ENCODE measurements around the gene SLC23A2.

Gene SLC23A2

GRCh38 chr20:4916971-4917881 is 84.1 kb downstream of the SLC23A2 start:
- DNase-seq (ENCODE audit: extremely low spot score, insufficient read length, low read depth) (no peak), FAIRE-seq (no peak)

- FAIRE-seq (no peak), DNase-seq (ENCODE audit: extremely low spot score, insufficient read length, low read depth) (no peak)
Measured at GRCh38 chr20:4913147-4913546, 88.2 kb downstream of the SLC23A2 start.

- FAIRE-seq (no peak), DNase-seq (ENCODE audit: extremely low spot score, insufficient read length, low read depth) (no peak)
Measured at GRCh38 chr20:4912380-4913142, 88.7 kb downstream of the SLC23A2 start.

- FAIRE-seq: no peak
- no peak for DNase-seq (ENCODE audit: extremely low spot score, insufficient read length, low read depth)
Measured at GRCh38 chr20:4910951-4911350, 90.4 kb downstream of the SLC23A2 start.

- FAIRE-seq (no peak), DNase-seq (ENCODE audit: extremely low spot score, insufficient read length, low read depth) (no peak)
Measured at GRCh38 chr20:4905613-4906012, 95.7 kb downstream of the SLC23A2 start.

GRCh38 chr20:4905195-4905594 is 96.1 kb downstream of the SLC23A2 start:
- FAIRE-seq: no peak

GRCh38 chr20:4904127-4904860 is 97.0 kb downstream of the SLC23A2 start:
- no peak for DNase-seq (ENCODE audit: extremely low spot score, insufficient read length, low read depth)
- no peak for FAIRE-seq

More at GRCh38 chr20:4905195-4905594, 96.1 kb downstream of the SLC23A2 start:
- DNase-seq (ENCODE audit: extremely low spot score, insufficient read length, low read depth): no peak

- DNase-seq (ENCODE audit: extremely low spot score, insufficient read length, low read depth): no peak
- no peak for FAIRE-seq
Measured at GRCh38 chr20:4902788-4903187, 98.5 kb downstream of the SLC23A2 start.

GRCh38 chr20:4901031-4901818 is 100.1 kb downstream of the SLC23A2 start:
- DNase-seq (ENCODE audit: extremely low spot score, insufficient read length, low read depth) (no peak), FAIRE-seq (no peak)

- DNase-seq (ENCODE audit: extremely low spot score, insufficient read length, low read depth) (no peak), FAIRE-seq (no peak)
Measured at GRCh38 chr20:4898282-4899244, 102.7 kb downstream of the SLC23A2 start.

- FAIRE-seq (no peak), DNase-seq (ENCODE audit: extremely low spot score, insufficient read length, low read depth) (no peak)
Measured at GRCh38 chr20:4897600-4897999, 103.7 kb downstream of the SLC23A2 start.

GRCh38 chr20:4896971-4897497 is 104.3 kb downstream of the SLC23A2 start:
- FAIRE-seq: no peak
- DNase-seq (ENCODE audit: extremely low spot score, insufficient read length, low read depth): no peak

- DNase-seq (ENCODE audit: extremely low spot score, insufficient read length, low read depth): no peak
- no peak for FAIRE-seq
Measured at GRCh38 chr20:4896119-4896702, 105.1 kb downstream of the SLC23A2 start.

GRCh38 chr20:4894981-4895381 is 106.3 kb downstream of the SLC23A2 start:
- no peak for FAIRE-seq
- no peak for DNase-seq (ENCODE audit: extremely low spot score, insufficient read length, low read depth)

- DNase-seq (ENCODE audit: extremely low spot score, insufficient read length, low read depth): no peak
- FAIRE-seq: no peak
Measured at GRCh38 chr20:4894409-4894808, 106.9 kb downstream of the SLC23A2 start.

GRCh38 chr20:4893709-4894108 is 107.6 kb downstream of the SLC23A2 start:
- FAIRE-seq: no peak
- DNase-seq (ENCODE audit: extremely low spot score, insufficient read length, low read depth): no peak

- DNase-seq (ENCODE audit: extremely low spot score, insufficient read length, low read depth) (no peak), FAIRE-seq (no peak)
Measured at GRCh38 chr20:4891997-4892396, 109.3 kb downstream of the SLC23A2 start.

- DNase-seq (ENCODE audit: extremely low spot score, insufficient read length, low read depth) (no peak), FAIRE-seq (no peak)
Measured at GRCh38 chr20:4891190-4891763, 110.0 kb downstream of the SLC23A2 start.

All from GM18507 (cell line).